ENCODE measurements around the gene CCDC38.

DNA sequence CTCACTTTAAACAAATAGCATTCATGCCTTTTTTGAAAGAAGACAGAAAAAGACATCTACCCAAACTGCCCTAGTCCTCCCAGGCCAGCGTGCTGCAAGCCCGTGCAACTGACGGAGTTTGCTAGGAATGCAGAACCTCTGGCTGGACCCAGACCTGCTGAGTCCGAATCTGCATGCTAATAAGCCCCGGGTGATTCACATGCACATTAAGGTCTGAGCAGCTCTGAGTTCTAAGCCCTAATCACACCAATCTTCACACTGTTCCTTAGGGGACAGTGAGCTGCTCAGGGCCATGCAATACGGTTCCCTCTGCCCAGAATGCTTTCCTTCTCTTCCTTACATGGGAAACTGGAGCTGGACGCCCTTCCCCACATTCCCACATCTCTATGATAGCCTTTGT lies 28.5 kb upstream of the CCDC38 start:
- TF ChIP-seq EZH2 (IDR thresholded peaks at IDR 0.05; ENCODE audit: borderline replicate concordance) (no peak), CTCF (IDR thresholded peaks at IDR 0.05; ENCODE audit: poor library complexity) (no peak), EZH2phosphoT487 (IDR thresholded peaks at IDR 0.05; ENCODE audit: low read depth, severe bottlenecking, unreplicated experiment) (no peak)

All from hepatocyte (in vitro differentiated cells).